AG09319 (cell line): ENCODE results near the gene PLXNC1.

Source experiments
- DNase-seq: peaks from one replicate; pipeline ENCODE4 v3.0.0-alpha.2; 2010; ENCODE audit warnings: low read depth; ENCODE audit errors: extremely low read depth
- CTCF ChIP-seq: IDR thresholded peaks from 2 replicates; pipeline ENCODE4 v1.5.1; 2011; ENCODE audit warnings: low read depth, mild to moderate bottlenecking, inconsistent platforms, low read length, moderate library complexity

PLXNC1 gene

GRCh38 chr12:94240171-94240570 is 91.8 kb downstream of the PLXNC1 start:
- DNase-seq = no peak
- TF ChIP-seq CTCF = no peak

- no peak for TF ChIP-seq CTCF
- DNase-seq = no peak
These were observed 94.5 kb downstream of the PLXNC1 start for GRCh38 chr12:94242901-94243300.

- DNase-seq = no peak
- TF ChIP-seq CTCF = no peak
These were observed 96.1 kb downstream of the PLXNC1 start for GRCh38 chr12:94244165-94245133.

GRCh38 chr12:94245631-94246383 is 97.4 kb downstream of the PLXNC1 start:
- TF ChIP-seq CTCF = no peak
- DNase-seq = no peak

GRCh38 chr12:94247246-94247645 is 98.9 kb downstream of the PLXNC1 start:
- DNase-seq = no peak
- no peak for TF ChIP-seq CTCF

GRCh38 chr12:94248582-94248981 is 100.2 kb downstream of the PLXNC1 start:
- TF ChIP-seq CTCF = no peak
- no peak for DNase-seq

GRCh38 chr12:94250130-94250529 is 101.8 kb downstream of the PLXNC1 start:
- DNase-seq = no peak
- no peak for TF ChIP-seq CTCF
